Adrenal gland (tissue), 12 donors: ENCODE data around the gene UBE2L3. TPM values are rescaled to one million over a fixed set of nuclear protein-coding genes. Genes with fewer than 3 reads are reported as not detected.

Experiments used
- DNase-seq, 7 donors: peaks; one replicate each; pipeline ENCODE4 v3.0.0-alpha.2; 2019 to 2020
- H3K27ac ChIP-seq, 5 donors: fragments of 200-600 bp; sonication (generic) in 4 of 5; 1 replicate in 3 of 5; 2 replicates in 2 of 5; pipeline versions ENCODE4 v1.5.1 to v1.8.0; 2016 to 2020; ENCODE audit warnings: mild to moderate bottlenecking in 1 of 5
- H3K27me3 ChIP-seq: fragments of 200-600 bp; 2 replicates; pipeline ENCODE4 v1.8.0; 2021
- H3K36me3 ChIP-seq, 2 donors: fragments of 200-600 bp; replicated peaks in 1 of 2; 1 replicate in 1 of 2; 2 replicates in 1 of 2; pipeline versions ENCODE4 v1.5.1 to v1.8.0; 2018 to 2022
- H3K4me1 ChIP-seq, 2 donors: fragments of 200-600 bp; replicated peaks in 1 of 2; 1 replicate in 1 of 2; 2 replicates in 1 of 2; pipeline versions ENCODE4 v1.5.1 to v1.8.0; 2018 to 2021
- H3K4me3 ChIP-seq, 4 donors: fragments of 200-600 bp; sonication (generic) in 3 of 4; one replicate each; pipeline ENCODE4 v1.5.1; 2016 to 2018
- H3K9me3 ChIP-seq, 3 donors: fragments of 200-600 bp; sonication (generic) in 1 of 3; replicated peaks in 1 of 3; 1 replicate in 2 of 3; 2 replicates in 1 of 3; pipeline versions ENCODE4 v1.5.1 to v1.8.0; 2016 to 2021
- CTCF ChIP-seq, 6 experiments: fragments of 450-650 bp in 4 of 6; fragments of 200-600 bp in 2 of 6; sonication (generic) in 1 of 6; IDR thresholded peaks; 1 replicate in 5 of 6; 2 replicates in 1 of 6; pipeline versions ENCODE4 v1.5.1 to v1.8.0; 2016 to 2021; ENCODE audit warnings: antibody characterized with exemption in 6 of 6, mild to moderate bottlenecking in 2 of 6, moderate library complexity in 1 of 6
- POLR2A ChIP-seq, 2 donors: fragments of 450-650 bp; IDR thresholded peaks; one replicate each; pipeline ENCODE4 v1.6.1; 2017; ENCODE audit warnings: antibody characterized with exemption in 2 of 2, mild to moderate bottlenecking in 2 of 2, moderate library complexity in 1 of 2
- WGBS, 4 donors: extraction: QIAGEN DNeasy Blood & Tissue Kit in 2 of 4; methylation state at CpG; one replicate each; pipeline versions ENCODE4 v1.1.5 to v1.1.7; 2013 to 2017; 5-methylcytosine and 5-hydroxymethylcytosine counted together
- intact Hi-C, 2 donors: fragments of 100-400 bp; cut with DNase I; formaldehyde crosslinking; loops; one replicate each; pipeline versions ENCODE4 v1.14.1 to v1.15.0; 2022 to 2023
- polyA plus RNA-seq, 3 donors: library from polyadenylated mRNA; stranded (reverse); fragments of 200-250 nt in 2 of 3; fragments of 350-450 nt in 1 of 3; fragmentation: Illumina TruSeq in 1 of 3; extraction: RNeasy Lipid Tissue Mini Kit (QIAGEN cat#74804) in 1 of 3; gene quantifications; one replicate each; pipeline ENCODE4 v1.2.3, GENCODE V29; 2013 to 2014
- total RNA-seq, 9 donors: library from RNA; depleted of rRNA in 4 of 9; stranded (reverse); fragments of >200 nt in 4 of 9; fragments of 120-200 nt in 1 of 9; fragmentation: NEBNext Ultra II Directional in 1 of 9; extraction: Animal tissue kit (Norgen Biotek cat#: 25700) in 1 of 9; gene quantifications; one replicate each; pipeline versions ENCODE4 v1.1.0 to v1.2.4, GENCODE V29; 2013 to 2023
- donor health status: healthy with polysubstance abuse.
- donor health status: Bipolar disorder and iron deficiency.
- donor health status: DM: yes; HTN: yes; CAD: no.
- donor health status: DM: no; HTN: no; CAD: no.
- donor health status: DM: no; HTN: no; CAD: no.
- donor health status: DM: yes; HTN: yes; CAD: no.

UBE2L3 gene
- total and polyA plus RNA-seq, 12 donors = 48.5 to 142 (median 61.8) TPM

- Histone ChIP-seq H3K4me1 (peaks cover 6 to 12% of the 10 kb centered on the region in 2 donors), H3K36me3 (no peaks in the 10 kb centered on the region), H3K4me3 (peak overlapping the region in 2 of 4 donors; percentile 52 to 69), H3K27ac (no peak overlapping the region), H3K9me3 (no peaks in the 10 kb centered on the region), H3K27me3 (no peaks in the 10 kb centered on the region)
- no peak for TF ChIP-seq POLR2A (IDR thresholded peaks at IDR 0.05)
- no peak for TF ChIP-seq CTCF (IDR thresholded peaks at IDR 0.05)
- 61 to 91% (median 67%) methylated on average over 17 to 74 of the region's 74 CpGs for whole genome bisulfite sequencing, 4 donors
- DNase-seq = peak in 1 of 7 donors; percentile 33
- intact Hi-C loops = loop anchor here in 1 of 2 donors (5.0 kb wide), 1 partner anchor 51 kb away; no protein-coding TSS in a partner anchor
These were observed 61.1 kb downstream of the UBE2L3 start for GRCh38 chr22:21628386-21629254.

GRCh38 chr22:21629255-21630149, 62.0 kb downstream of the UBE2L3 start, which contains the start of gene YDJC:
TSS of gene YDJC (minus strand) at chr22:21630022. CDS start at chr22:21630014, 8 bp downstream.
- Histone ChIP-seq H3K36me3 (no peaks in the 10 kb centered on the region), H3K27ac (peak within 1 kb of the TSS in 3 of 5 donors; percentile 28 to 81 (median 56)), H3K27me3 (no peaks in the 10 kb centered on the region), H3K4me1 (peaks cover 6 to 12% of the 10 kb centered on the region in 2 donors), H3K4me3 (peak within 1 kb of the TSS; percentile 48 to 69 (median 50)), H3K9me3 (no peaks in the 10 kb centered on the region)
- WGBS, 4 donors = 0 to 1% (median 0%) methylated on average over 15 to 93 of the region's 93 CpGs
- TF ChIP-seq CTCF (IDR thresholded peaks at IDR 0.05) (peak in 5 of 6 experiments; percentile 18 to 92 (median 37)), POLR2A (IDR thresholded peaks at IDR 0.05) (peak; percentile 51)
- peak; percentile 81 to 95 (median 92) for DNase-seq
- intact Hi-C loops = loop anchor here in 1 of 2 donors (5.0 kb wide), 1 partner anchor 52 kb away; no protein-coding TSS in a partner anchor

GRCh38 chr22:21631025-21631424, 63.5 kb downstream of the UBE2L3 start:
- intact Hi-C loops = no loop called here
- WGBS, 4 donors = 80 to 89% (median 86%) methylated on average over 4 of the region's 4 CpGs

More at GRCh38 chr22:21631025-21631424, 63.5 kb downstream of the UBE2L3 start:
- H3K36me3 ChIP-seq = no peaks in the 10 kb centered on the region
- peaks cover 6 to 12% of the 10 kb centered on the region in 2 donors for H3K4me1 ChIP-seq
- TF ChIP-seq CTCF (IDR thresholded peaks at IDR 0.05) (no peak), POLR2A (IDR thresholded peaks at IDR 0.05) (no peak)
- H3K27me3 ChIP-seq = no peaks in the 10 kb centered on the region
- no peaks in the 10 kb centered on the region for H3K9me3 ChIP-seq
- H3K4me3 ChIP-seq = no peak overlapping the region
- H3K27ac ChIP-seq = no peak overlapping the region
- DNase-seq = no peak
